Tibial nerve (tissue), 4 donors: ENCODE measurements around the gene PPP6R2. TPM values are rescaled to one million over a fixed set of nuclear protein-coding genes. Genes with fewer than 3 reads are reported as not detected.
A peak's percentile ranks its signal among the peaks of the same experiment; 100 is the strongest.

Experiments used
- DNase-seq, 2 donors: peaks; one replicate each; pipeline ENCODE4 v3.0.0-alpha.2; 2019; ENCODE audit warnings: low spot score in 2 of 2
- H3K27ac ChIP-seq, 4 donors: fragments of 200-600 bp; sonication (generic) in 3 of 4; one replicate each; pipeline ENCODE4 v1.5.1; 2017 to 2019; ENCODE audit warnings: mild to moderate bottlenecking in 1 of 4
- H3K27me3 ChIP-seq, 2 donors: fragments of 200-600 bp; sonication (generic) in 1 of 2; one replicate each; pipeline versions ENCODE4 v1.5.1 to v1.6.0; 2017 to 2019
- H3K36me3 ChIP-seq, 3 donors: fragments of 200-600 bp; sonication (generic); one replicate each; pipeline ENCODE4 v1.5.1; 2018 to 2019
- H3K4me1 ChIP-seq, 4 donors: fragments of 200-600 bp; sonication (generic) in 3 of 4; one replicate each; pipeline ENCODE4 v1.5.1; 2017 to 2019
- H3K4me3 ChIP-seq, 4 donors: fragments of 200-600 bp; sonication (generic) in 3 of 4; one replicate each; pipeline ENCODE4 v1.5.1; 2017 to 2019; ENCODE audit warnings: mild to moderate bottlenecking in 1 of 4, moderate library complexity in 1 of 4
- H3K9me3 ChIP-seq, 4 donors: fragments of 200-600 bp; sonication (generic) in 3 of 4; one replicate each; pipeline ENCODE4 v1.5.1; 2017 to 2019
- EP300 ChIP-seq, 2 donors: sonication (generic); formaldehyde crosslinking; IDR thresholded peaks; one replicate each; pipeline ENCODE4 v1.6.1; 2017; ENCODE audit warnings: antibody characterized with exemption in 2 of 2, mild to moderate bottlenecking in 1 of 2
- POLR2A ChIP-seq, 2 donors: fragments of 450-650 bp; IDR thresholded peaks; one replicate each; pipeline ENCODE4 v1.6.1; 2017; ENCODE audit warnings: antibody characterized with exemption in 2 of 2, mild to moderate bottlenecking in 2 of 2, moderate library complexity in 2 of 2
- WGBS, 2 donors: methylation state at CpG; one replicate each; pipeline ENCODE4 v1.1.5; 2018; 5-methylcytosine and 5-hydroxymethylcytosine counted together
- total RNA-seq, 4 donors: library from RNA; depleted of rRNA; stranded (reverse); fragments of >200 nt; gene quantifications; one replicate each; pipeline ENCODE4 v1.1.0, GENCODE V29; 2016
- TF ChIP-seq, protein P1 (sequence below), 5 experiments: fragments of 200-600 bp in 3 of 5; fragments of 450-650 bp in 2 of 5; sonication (generic) in 3 of 5; IDR thresholded peaks; one replicate each; pipeline ENCODE4 v1.5.1; 2016 to 2019; ENCODE audit warnings: antibody characterized with exemption in 5 of 5, mild to moderate bottlenecking in 3 of 5, moderate library complexity in 2 of 5

Gene PPP6R2
- total RNA-seq, 4 donors from 2014 or later = 55.9 to 112 (median 76.7) TPM

DNA sequence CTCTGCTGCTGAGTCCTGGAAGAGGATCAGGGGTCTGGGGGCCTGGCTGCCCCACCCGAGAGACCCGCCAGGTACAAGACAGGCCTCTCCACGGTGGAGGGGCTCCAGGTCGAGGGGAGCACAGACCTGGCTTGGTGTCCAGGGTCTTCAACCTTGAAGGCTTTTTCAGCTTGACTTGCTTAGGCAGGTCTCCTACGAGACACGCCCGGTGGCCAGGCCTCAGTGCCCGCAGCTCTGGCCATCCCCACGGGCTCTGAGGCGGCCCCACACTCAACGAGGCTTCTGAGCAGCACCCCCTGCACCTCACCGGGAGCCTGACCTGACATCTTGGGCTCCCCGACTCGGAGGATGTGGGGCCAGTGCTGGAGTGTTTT lies 29.1 kb upstream of the PPP6R2 start:
- Histone ChIP-seq H3K36me3 (peaks cover 0 to 51% (median 0%) of the 10 kb centered on the region in 3 donors), H3K27me3 (no peaks in the 10 kb centered on the region), H3K4me1 (peaks cover 0 to 20% (median 12%) of the 10 kb centered on the region in 4 donors), H3K27ac (peak overlapping the region in 1 of 4 donors; percentile 78), H3K9me3 (no peaks in the 10 kb centered on the region), H3K4me3 (peak overlapping the region in 1 of 4 donors; percentile 21)
- DNase-seq = no peak
- WGBS, 2 donors = 58 to 67% methylated on average over 10 to 13 of the region's 14 CpGs
- TF ChIP-seq, protein P1, sequence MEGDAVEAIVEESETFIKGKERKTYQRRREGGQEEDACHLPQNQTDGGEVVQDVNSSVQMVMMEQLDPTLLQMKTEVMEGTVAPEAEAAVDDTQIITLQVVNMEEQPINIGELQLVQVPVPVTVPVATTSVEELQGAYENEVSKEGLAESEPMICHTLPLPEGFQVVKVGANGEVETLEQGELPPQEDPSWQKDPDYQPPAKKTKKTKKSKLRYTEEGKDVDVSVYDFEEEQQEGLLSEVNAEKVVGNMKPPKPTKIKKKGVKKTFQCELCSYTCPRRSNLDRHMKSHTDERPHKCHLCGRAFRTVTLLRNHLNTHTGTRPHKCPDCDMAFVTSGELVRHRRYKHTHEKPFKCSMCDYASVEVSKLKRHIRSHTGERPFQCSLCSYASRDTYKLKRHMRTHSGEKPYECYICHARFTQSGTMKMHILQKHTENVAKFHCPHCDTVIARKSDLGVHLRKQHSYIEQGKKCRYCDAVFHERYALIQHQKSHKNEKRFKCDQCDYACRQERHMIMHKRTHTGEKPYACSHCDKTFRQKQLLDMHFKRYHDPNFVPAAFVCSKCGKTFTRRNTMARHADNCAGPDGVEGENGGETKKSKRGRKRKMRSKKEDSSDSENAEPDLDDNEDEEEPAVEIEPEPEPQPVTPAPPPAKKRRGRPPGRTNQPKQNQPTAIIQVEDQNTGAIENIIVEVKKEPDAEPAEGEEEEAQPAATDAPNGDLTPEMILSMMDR (IDR thresholded peaks at IDR 0.05) = no peak

DNA sequence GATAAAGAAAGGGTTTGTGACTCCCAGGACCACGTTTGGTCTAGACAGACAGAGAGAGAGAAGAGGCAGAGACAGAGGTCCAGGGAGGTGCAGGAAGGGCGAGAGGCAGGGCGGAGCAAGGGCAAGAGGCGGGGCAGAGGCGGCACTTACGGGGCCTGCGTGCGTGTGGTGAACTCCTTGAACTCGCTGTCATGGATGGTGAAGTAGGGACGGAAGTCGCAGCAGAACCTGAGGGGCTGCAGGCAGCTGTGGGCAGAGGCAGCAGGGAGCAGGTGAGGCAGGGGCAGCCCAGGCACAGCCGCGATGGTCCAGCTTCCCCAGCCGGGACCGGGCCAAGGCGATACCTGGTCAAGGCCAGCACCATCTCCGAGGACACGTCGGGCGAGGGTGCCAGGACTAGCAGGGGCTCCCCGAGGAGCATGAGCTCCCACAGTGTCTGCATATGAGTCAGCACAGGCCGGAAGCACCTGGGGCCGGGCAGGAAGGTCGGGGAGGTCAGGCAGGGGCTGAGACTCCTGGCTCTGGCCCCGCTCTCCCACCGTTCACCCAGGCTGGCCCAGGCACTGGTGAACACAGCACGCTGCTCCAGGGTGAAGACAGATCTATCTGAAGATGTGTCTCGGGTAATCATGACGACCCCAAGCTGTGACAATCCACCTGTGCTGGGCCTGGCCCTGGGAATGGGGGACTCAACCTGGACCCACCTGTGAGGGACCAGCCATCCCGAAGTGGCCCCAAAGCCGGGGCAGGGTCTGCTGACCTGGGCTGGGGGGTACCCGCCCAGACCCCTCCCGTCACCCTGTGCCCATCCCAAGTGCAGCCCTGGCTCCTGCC lies 28.5 kb upstream of the PPP6R2 start:
- H3K4me3 ChIP-seq = peak overlapping the region in 2 of 4 donors; percentile 21 to 27
- H3K27me3 ChIP-seq = no peaks in the 10 kb centered on the region
- no peaks in the 10 kb centered on the region for H3K9me3 ChIP-seq
- no peak for DNase-seq
- 56 to 65% methylated on average over 25 to 30 of the region's 33 CpGs for WGBS, 2 donors
- H3K36me3 ChIP-seq = peaks cover 0 to 51% (median 0%) of the 10 kb centered on the region in 3 donors
- peaks cover 0 to 14% (median 6%) of the 10 kb centered on the region in 4 donors for H3K4me1 ChIP-seq
- TF ChIP-seq, protein P1 (IDR thresholded peaks at IDR 0.05) = no peak
- no peak for TF ChIP-seq POLR2A (IDR thresholded peaks at IDR 0.05)
- no peak for TF ChIP-seq EP300 (IDR thresholded peaks at IDR 0.05)
- H3K27ac ChIP-seq = peak overlapping the region in 1 of 4 donors; percentile 78

DNA sequence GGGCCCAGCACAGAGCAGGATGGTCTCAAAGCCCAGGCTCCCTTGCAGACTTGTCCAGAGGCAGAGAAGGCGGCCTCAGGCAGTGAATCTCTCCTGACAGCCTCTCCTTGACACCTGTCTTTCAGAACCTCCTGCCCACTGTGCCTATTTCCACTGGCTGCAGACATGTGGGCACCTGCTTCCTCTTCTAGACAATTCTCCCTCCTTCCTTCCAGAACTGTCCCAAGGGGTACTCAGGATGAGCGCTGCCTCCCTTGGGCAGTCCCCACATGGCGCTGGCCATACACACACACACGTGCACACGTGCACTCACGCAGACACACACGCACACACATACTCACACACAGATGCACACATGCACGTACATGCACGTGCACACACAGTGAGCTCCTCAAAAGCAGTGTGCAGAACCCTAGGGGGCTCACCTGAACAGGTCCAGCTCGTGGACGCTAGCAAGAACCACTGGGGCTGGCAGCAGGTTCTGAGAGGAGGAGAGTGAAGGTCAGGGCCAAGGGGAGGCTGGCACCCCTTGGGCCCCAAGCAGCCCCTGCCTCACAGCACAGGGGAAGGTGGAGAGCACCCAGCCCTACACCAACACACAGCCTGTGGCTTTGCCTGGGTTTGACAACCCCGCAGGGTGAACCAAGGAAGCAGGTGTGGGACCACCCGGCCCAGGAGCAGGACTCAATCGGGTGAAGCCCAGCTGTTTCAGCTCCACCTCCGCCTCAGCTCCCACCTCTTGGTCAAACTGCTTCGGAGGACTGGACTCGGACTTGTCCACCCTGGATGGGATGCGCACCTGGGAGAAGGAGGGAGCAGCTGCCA lies 27.6 kb upstream of the PPP6R2 start:
- WGBS, 2 donors = 80 to 89% methylated on average over 18 of the region's 18 CpGs
- Histone ChIP-seq H3K9me3 (no peaks in the 10 kb centered on the region), H3K27me3 (no peaks in the 10 kb centered on the region), H3K4me1 (peaks cover 0 to 14% (median 4%) of the 10 kb centered on the region in 4 donors), H3K27ac (peak overlapping the region in 1 of 4 donors; percentile 78), H3K36me3 (peaks cover 0 to 51% (median 0%) of the 10 kb centered on the region in 3 donors), H3K4me3 (no peak overlapping the region)
- no peak for TF ChIP-seq EP300 (IDR thresholded peaks at IDR 0.05)
- TF ChIP-seq POLR2A (IDR thresholded peaks at IDR 0.05) = no peak
- TF ChIP-seq, protein P1 (IDR thresholded peaks at IDR 0.05) = no peak
- no peak for DNase-seq

DNA sequence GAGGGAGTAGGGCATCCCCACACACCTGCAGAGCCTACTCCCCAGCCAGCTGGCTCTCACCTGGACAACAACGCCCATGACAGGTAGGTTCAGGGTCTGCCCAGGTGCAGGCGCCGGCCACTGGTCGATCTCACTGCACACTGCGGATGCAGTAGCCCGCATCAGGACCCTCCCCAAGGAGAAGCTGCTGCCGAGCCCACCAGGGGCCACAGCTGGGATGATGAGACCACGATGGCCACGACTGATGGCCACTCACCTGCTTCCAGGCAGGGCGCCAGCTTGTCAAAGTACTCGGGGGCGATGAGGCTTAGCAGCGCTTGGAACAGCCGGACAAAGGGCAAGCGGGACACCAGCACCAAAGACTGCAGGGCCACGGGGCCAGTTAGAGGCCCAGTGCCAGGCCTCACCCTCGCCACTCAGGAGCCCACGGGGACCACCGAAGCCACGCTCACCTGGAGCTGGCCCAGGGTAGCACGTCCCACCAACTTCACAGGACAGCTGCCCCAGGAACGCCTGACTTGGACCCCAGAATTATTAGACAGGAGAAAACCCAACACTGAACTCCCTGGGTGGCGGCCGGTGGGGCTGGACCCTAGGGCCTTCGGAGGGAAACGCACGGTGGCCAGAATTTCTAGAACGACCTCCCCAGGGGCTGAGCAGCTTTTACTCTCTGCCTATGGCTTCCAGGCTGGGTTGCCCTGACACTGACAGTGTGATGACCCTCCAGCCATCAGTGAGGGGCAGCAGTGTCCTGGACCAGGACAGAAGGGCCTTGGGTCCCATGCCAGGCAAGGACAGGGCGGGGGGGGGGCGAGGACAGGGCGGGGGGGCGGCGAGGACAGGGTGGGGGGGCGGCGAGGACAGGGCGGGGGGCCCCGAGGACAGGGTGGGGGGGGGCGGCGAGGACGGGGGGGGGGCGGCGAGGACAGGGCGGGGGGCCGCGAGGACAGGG lies 26.7 kb upstream of the PPP6R2 start:
- Histone ChIP-seq H3K4me3 (no peak overlapping the region), H3K4me1 (peaks cover 0 to 14% (median 4%) of the 10 kb centered on the region in 4 donors), H3K36me3 (peaks cover 0 to 46% (median 0%) of the 10 kb centered on the region in 3 donors), H3K27ac (no peak overlapping the region), H3K27me3 (no peaks in the 10 kb centered on the region), H3K9me3 (no peaks in the 10 kb centered on the region)
- TF ChIP-seq POLR2A (IDR thresholded peaks at IDR 0.05) (no peak), EP300 (IDR thresholded peaks at IDR 0.05) (no peak)
- TF ChIP-seq, protein P1 (IDR thresholded peaks at IDR 0.05) = no peak
- 88 to 90% methylated on average over 25 to 31 of the region's 45 CpGs for WGBS, 2 donors
- no peak for DNase-seq
